Chondrocyte (in vitro differentiated cells): ENCODE data around the gene ADARB2. TPM values are rescaled to one million over a fixed set of nuclear protein-coding genes. Genes with fewer than 3 reads are reported as not detected.

ENCODE experiments used
- DNase-seq: peaks from one replicate; pipeline ENCODE4 v3.0.0; 2021; ENCODE audit warnings: mixed read lengths, low spot score
- H3K27ac Mint-ChIP-seq: one replicate; pipeline ENCODE4 v1.8.0; 2021; ENCODE audit warnings: mild to moderate bottlenecking, moderate library complexity, mixed read lengths; ENCODE audit not compliant: unreplicated experiment
- H3K27me3 Mint-ChIP-seq: 2 replicates; pipeline ENCODE4 v1.8.0; 2021; ENCODE audit warnings: low read depth, mixed read lengths
- H3K36me3 Mint-ChIP-seq: 2 replicates; pipeline ENCODE4 v1.8.0; 2021; ENCODE audit warnings: low read depth, mixed read lengths
- H3K4me1 Mint-ChIP-seq: 2 replicates; pipeline ENCODE4 v1.8.0; 2021; ENCODE audit warnings: low read depth, mild to moderate bottlenecking, mixed read lengths
- H3K4me3 Mint-ChIP-seq: one replicate; pipeline ENCODE4 v1.8.0; 2021; ENCODE audit warnings: mild to moderate bottlenecking, moderate library complexity, mixed read lengths; ENCODE audit not compliant: unreplicated experiment
- H3K9me3 Mint-ChIP-seq: 2 replicates; pipeline ENCODE4 v1.8.0; 2021; ENCODE audit warnings: low read depth, mixed read lengths
- total RNA-seq: library from RNA; stranded (reverse); gene quantifications from 3 replicates; pipeline ENCODE4 v1.2.1, GENCODE V29; 2021
- TF ChIP-seq, protein P1 (sequence below): fragments of 200-600 bp; sonication (generic); IDR thresholded peaks from 2 replicates; pipeline ENCODE4 v1.5.0; 2021; ENCODE audit warnings: antibody characterized with exemption, mild to moderate bottlenecking, moderate library complexity

The ADARB2 gene
- total RNA-seq, 1 donor from 2014 or later = 3.3 TPM

DNA sequence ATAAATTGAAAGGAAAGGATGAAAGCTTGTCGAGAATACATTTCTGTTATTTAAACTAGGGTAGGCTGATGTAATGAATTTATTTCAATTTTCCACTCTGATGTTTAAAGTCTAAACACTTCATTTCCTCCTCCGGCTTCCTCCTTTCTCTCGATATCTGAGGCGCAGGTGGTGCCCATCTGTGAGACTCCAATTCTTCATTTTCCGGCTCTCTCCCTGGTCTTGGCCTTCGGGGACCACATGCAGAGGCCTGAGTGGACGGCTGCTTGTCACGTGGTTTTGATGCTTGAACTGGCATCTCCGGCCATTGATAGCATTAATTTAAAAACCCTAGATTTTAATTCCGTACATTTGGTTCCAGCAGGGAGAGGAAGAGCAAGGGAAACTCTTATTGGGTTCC is 5.8 kb upstream of the ADARB2 start:
- no peak for DNase-seq
- Mint-ChIP-seq H3K9me3 (no peaks in the 10 kb centered on the region), H3K27ac (no peak overlapping the region), H3K36me3 (no peaks in the 10 kb centered on the region), H3K4me3 (no peak overlapping the region), H3K4me1 (no peaks in the 10 kb centered on the region), H3K27me3 (peaks cover 51% of the 10 kb centered on the region)
- TF ChIP-seq, protein P1, sequence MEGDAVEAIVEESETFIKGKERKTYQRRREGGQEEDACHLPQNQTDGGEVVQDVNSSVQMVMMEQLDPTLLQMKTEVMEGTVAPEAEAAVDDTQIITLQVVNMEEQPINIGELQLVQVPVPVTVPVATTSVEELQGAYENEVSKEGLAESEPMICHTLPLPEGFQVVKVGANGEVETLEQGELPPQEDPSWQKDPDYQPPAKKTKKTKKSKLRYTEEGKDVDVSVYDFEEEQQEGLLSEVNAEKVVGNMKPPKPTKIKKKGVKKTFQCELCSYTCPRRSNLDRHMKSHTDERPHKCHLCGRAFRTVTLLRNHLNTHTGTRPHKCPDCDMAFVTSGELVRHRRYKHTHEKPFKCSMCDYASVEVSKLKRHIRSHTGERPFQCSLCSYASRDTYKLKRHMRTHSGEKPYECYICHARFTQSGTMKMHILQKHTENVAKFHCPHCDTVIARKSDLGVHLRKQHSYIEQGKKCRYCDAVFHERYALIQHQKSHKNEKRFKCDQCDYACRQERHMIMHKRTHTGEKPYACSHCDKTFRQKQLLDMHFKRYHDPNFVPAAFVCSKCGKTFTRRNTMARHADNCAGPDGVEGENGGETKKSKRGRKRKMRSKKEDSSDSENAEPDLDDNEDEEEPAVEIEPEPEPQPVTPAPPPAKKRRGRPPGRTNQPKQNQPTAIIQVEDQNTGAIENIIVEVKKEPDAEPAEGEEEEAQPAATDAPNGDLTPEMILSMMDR = no peak

DNA sequence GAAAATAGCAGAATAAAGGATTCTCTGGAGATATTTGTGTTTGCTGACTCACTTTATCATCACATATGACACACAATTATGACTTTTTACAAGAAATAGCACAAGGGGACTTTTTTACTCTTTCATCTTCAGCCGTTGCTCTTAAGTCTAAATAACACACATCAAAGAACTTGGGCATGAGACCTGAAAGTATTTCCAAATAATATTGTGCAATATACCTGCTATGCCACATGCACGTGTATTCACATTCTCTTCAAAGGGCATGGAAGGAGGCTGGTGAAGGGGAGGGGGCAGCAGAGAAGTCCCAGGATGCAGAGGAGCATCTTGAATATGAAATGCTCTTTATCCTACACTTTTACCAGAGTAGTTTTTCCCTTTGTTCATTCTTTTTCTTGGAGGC is 4.1 kb upstream of the ADARB2 start:
- TF ChIP-seq, protein P1 = no peak
- Mint-ChIP-seq H3K4me1 (peaks cover 11% of the 10 kb centered on the region), H3K27ac (no peak overlapping the region), H3K27me3 (peaks cover 51% of the 10 kb centered on the region), H3K36me3 (no peaks in the 10 kb centered on the region), H3K4me3 (no peak overlapping the region), H3K9me3 (no peaks in the 10 kb centered on the region)
- DNase-seq = no peak

DNA sequence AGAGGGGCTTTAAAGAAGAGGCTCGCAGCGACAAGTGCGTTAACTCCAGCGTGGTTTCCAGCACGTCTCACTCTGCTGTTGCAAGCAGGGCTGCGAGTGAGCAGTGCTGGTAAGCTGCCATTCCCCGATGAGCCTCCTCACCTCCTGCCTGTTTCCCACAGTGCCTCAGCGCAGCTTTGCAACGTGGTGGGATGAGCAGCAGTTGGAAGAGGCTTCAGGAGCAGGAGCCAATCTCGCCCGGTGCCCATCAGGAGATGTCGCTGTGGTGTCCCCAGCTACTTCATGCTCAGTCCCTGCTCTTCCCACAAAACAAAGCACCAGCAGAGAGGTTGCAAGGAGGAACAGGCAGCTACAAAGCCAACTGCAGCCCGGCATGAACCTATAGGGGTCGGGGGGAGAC is 2.4 kb upstream of the ADARB2 start:
- peaks cover 48% of the 10 kb centered on the region for H3K27me3 Mint-ChIP-seq
- no peaks in the 10 kb centered on the region for H3K36me3 Mint-ChIP-seq
- no peak overlapping the region for H3K4me3 Mint-ChIP-seq
- H3K9me3 Mint-ChIP-seq = no peaks in the 10 kb centered on the region
- DNase-seq = no peak
- no peak overlapping the region for H3K27ac Mint-ChIP-seq
- TF ChIP-seq, protein P1 = no peak
- peaks cover 20% of the 10 kb centered on the region for H3K4me1 Mint-ChIP-seq

DNA sequence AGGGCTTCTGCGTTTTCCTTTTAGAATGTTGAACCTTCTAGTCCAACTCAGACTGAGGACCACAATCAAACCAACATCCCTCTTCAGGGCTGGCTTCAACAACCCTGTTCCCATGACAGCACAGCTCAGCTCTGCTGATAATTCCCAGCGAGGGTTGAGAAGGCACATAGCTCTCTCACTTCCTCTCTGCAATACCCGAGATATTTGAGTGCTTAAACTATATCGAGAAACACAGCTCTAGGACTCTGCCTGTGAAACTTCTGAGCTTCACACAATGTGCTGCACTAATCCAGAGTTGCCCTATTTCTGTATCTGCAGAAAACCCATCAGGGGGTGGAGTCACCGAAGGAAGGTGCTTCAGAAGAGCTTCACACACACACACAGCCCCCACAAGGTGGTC is 1.6 kb upstream of the ADARB2 start:
- H3K27ac Mint-ChIP-seq = no peak overlapping the region
- no peak overlapping the region for H3K4me3 Mint-ChIP-seq
- H3K9me3 Mint-ChIP-seq = no peaks in the 10 kb centered on the region
- H3K4me1 Mint-ChIP-seq = peaks cover 20% of the 10 kb centered on the region
- DNase-seq = no peak
- no peaks in the 10 kb centered on the region for H3K36me3 Mint-ChIP-seq
- TF ChIP-seq, protein P1 = no peak
- peaks cover 46% of the 10 kb centered on the region for H3K27me3 Mint-ChIP-seq

DNA sequence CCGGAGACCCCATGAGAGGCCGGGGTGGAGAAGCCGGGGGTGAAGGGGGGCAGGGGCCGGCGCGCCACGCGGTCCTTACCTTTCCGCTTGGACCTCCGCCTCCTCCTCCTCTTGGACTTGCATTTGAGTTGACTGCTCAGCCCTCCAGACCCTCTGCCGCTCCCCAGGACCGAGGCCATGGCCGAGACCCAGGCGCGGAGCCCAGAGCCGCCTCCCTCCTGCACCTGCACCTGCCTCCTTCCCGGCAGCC is 428 bp downstream of the ADARB2 start:
- TF ChIP-seq, protein P1 = no peak
- Mint-ChIP-seq H3K36me3 (no peaks in the 10 kb centered on the region), H3K27me3 (peaks cover 41% of the 10 kb centered on the region), H3K27ac (no peak overlapping the region), H3K4me3 (peak overlapping the region; percentile 81), H3K4me1 (peaks cover 20% of the 10 kb centered on the region), H3K9me3 (no peaks in the 10 kb centered on the region)
- no peak for DNase-seq
